Skeletal muscle cell (primary cell): Measurements from ENCODE around the gene RNF207.

Experiments used
- DNase-seq: peaks from one replicate; pipeline ENCODE4 v3.0.0-alpha.2; 2010; ENCODE audit warnings: low read depth
- H3K4me3 ChIP-seq: 2 replicates; pipeline ENCODE4 v1.5.1; 2011; ENCODE audit warnings: low read depth, mild to moderate bottlenecking, control low read depth, low read length, moderate library complexity

Gene RNF207

DNA sequence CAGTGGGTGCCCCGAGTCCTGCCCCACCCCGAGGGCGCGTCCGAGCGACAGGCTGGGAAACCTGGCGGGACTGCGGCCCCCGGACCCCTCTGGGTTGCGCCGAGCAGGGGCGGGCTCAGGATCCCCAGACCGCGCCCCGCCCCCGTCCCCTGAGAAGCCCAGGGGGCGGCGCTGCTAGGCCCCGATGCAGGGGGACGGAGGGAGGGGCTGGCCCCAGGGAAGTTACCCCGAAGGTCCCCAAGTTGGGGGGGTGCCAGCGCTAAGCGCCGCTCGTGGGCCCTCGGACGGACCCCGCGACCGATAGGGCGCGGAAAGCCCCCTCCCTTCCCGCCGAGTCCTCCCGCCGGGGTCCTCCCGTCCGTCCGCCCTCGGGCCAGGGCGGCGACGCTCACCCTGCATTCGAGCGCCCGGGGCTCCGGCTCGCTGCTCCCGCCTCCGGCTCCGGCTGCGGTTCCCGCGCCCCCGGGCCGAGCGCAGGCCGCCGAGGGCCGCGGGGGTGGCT, 54.6 kb downstream of the RNF207 start:
- DNase-seq: no peak
- peak overlapping the region; percentile 72 for H3K4me3 ChIP-seq

DNA sequence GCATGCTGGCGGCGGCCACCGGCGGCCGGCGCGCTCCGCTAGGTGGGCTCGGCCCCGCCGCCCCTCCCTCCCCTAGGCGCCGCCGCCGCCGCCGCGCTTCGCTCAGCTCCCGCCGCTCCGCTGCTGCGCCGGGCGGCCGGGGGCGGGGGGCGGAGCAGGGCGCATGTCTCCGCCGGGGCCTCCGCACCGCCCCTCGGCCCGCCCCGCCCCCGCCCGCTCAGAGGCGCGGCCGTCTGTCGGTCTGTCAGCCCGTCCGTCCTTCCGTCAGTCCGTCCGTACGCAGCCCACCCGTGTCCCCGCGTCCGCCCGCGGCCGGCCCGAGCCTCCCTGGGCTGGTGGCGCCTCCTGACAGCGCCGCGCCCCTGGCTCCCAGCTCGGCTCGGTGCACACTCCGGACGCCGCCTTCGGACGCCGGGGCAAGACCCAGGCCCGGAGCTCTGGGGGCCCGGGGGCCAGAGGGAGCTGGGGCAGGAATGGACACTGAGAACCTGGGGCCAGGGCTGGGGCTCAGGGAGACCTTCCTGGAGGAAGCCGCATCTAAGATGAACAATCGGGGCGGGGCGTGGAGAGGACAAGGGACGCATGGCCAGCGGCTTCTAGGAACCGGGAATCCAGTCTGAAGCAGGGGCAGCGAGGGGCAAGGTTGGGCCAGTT, 55.2 kb downstream of the RNF207 start, which contains the start of gene GPR153:
Gene GPR153 (minus strand): TSS at position 138 of the 654 bp plus-strand sequence. CDS start 6,193 bp downstream, outside the sequence.
- H3K4me3 ChIP-seq: peak within 1 kb of the TSS; percentile 72
- DNase-seq: no peak

DNA sequence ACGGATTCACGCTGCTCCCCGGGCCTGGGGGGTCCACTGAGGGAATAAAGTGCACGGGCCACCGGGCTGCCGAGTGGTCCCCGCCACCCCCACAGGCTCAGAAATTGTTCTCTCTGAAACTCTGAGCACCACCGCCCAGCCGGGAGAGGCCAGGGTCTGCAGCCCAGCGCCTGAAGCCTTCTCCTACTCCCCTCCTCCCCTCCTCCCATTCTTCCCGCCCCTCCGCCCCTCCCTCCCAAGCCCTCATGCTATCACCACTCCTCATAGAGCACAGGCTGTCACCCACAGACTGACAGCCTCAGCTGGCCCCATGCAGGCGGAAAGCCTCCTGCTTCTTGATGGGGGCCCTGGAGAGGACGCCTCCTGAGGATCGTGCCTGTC, 55.7 kb downstream of the RNF207 start:
- DNase-seq: no peak
- H3K4me3 ChIP-seq: peak overlapping the region; percentile 50

DNA sequence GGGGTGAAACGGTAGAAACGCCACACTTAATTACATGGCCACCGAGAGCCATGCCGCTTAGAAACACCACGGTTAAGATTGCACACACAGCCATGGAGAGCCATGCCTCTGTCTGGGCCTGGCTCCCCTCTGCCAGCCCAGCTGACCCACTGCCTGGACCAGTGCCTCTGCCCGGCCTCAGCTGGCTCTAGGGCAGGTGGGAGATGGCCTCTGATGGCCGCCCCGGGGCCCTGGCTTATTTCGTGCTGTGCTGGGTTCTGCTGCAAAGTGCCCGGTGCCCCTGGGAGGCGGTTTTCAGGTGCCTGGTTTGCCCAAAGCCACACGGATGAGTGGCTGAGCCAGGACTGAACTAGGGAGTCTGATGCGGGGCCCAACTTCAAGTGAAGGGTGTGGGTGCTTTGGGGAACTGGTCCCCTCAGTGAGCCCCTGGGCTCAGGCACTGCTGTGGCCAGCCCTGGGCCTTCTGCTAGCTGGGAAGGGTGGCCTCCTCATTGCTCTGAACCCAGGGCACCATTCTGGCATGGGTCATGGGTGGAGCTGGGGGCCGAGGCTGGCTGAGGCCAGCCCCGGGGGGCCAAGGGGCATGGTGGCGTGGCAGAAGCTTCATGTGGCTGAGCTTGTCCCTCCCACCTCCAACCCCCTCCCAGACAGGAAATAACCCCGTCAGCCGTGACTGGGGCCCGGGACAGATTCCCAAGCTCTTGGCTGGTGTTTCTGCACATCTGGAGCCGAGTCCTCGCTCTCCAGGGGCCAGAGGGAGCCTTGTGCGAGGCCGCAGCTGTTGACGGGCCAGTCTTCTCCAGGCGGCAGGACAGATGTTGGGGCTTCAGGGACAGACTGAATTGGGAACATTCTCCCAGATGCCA, 56.9 kb downstream of the RNF207 start:
- H3K4me3 ChIP-seq: no peak overlapping the region
- DNase-seq: no peak

DNA sequence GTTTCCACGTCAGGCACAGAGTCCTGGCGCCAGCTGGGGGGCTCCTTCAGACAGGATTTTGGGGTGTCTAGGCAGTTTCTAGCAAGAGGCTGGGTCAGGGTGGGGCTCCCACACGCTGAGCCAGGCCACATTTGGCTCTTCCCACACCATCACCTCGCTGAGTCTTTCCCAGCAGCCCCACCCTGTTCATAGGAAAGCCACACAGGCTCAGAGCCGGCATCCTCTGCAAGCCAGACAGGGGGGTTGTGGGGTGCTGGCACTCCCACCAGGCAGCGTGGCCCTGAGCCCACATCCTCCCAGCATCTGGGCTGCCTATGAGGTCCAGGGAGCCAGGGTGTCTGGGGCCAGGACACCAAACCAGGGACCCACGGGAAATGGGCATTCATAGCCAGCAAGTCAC, 57.8 kb downstream of the RNF207 start:
- no peak overlapping the region for H3K4me3 ChIP-seq
- no peak for DNase-seq

DNA sequence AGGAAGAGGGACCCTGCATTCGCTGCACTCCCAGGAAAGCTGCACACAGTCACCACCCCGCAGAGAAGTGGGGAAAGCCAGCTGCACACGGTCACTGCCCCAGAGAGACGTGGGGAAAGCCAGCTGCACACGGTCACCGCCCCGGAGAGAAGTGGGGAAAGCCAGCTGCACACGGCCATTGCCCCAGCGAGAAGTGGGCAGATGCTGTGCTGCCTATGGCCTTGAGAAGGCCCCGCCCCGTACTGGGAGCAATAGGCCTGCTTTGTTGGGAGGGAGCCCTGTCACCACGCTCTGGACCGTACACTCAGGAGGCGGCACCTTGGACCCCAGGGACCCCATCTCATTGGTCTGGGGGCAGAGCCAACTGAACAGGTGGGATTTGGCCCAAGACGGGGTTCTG, 59.2 kb downstream of the RNF207 start:
- no peak overlapping the region for H3K4me3 ChIP-seq
- no peak for DNase-seq

DNA sequence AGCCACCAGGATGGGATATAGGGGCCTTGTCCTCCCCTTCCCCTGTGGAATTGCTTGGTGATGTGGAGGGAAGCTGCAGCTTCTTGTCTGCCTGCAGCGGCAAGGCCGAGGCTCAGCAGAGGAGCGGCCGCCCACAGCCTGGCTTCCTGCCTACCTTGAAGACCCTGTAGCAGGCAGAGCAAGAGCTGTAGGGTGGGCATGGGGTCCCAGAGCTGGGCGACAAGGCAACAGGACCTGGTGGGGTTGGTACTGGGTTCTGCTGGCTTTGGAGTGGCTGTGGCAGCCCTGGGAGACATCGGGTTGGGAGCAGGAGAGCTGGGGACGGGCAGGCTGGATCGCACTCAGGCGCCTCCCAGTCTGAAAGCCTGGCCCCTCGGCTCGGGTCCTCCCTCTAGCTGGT, 60.7 kb downstream of the RNF207 start:
- H3K4me3 ChIP-seq: no peak overlapping the region
- no peak for DNase-seq

DNA sequence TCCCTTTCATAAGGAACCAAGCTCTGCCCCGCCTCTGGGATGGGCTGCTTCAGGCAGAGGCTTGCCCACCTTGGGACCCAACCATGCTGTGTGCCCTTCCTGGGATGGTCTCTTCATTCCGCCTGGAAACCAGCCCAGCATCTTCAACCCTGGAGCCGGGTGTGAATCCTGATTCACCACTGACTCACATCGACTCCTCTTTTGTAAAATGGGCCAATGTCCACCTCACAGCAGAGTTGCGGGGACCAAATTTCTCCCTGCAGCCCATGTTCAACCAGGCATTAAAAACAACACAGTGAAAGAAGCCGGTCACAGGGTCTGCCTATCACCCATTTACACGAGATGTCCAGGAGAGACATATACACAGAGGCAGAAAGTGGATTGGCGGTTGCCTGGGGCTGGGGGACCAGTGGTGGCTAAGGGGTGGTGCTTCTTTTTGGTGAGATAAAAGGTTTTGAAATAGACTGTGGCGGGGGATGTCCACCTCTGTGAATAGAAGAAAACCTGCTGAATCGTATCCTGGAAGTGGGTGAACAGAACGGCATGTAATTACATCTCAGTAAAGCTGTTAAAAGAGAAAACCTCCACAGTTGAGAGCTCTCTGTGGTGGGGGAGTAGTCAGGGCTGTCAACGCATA, 61.9 kb downstream of the RNF207 start:
- no peak for DNase-seq
- H3K4me3 ChIP-seq: no peak overlapping the region

DNA sequence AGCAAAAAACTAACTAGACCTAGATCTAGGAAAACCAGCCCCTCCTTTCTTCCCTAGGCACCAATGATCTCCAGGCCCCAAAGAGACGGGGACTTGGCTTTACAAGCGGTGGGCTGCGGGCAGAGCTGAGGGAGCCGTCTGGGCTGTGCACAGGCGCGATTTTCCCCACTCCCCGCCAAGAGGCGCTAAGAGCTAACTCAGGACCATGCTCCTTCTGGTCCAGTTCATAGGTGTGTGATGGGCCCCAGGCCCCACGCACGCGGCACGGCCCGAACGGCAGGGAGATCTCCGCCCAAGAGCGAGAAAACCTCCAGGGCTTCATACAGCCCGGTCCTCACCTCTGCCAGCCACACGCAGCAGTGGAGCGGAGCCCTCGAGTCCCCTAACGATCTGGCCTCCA, 62.5 kb downstream of the RNF207 start:
- DNase-seq: no peak
- H3K4me3 ChIP-seq: no peak overlapping the region

DNA sequence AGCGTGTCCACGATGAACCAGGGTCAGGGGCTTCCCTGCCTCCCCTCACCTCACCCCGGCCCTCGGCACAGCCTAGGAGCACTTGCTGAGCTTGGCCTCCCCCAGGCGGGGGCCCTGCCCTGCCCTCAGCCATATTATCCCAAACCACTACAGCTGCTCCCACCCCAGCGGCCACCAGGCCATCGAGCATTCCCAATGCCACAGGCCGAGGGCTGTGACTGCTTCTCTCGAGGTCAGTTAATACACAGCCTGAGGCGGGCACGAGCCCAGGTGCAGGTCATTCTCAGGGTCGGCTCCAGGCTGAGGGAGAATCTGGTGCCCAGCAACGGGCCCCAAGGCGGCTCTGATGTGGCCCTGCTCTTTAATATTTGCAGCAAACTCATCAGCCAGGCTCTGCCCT, 63.4 kb downstream of the RNF207 start:
- no peak overlapping the region for H3K4me3 ChIP-seq
- DNase-seq: no peak

DNA sequence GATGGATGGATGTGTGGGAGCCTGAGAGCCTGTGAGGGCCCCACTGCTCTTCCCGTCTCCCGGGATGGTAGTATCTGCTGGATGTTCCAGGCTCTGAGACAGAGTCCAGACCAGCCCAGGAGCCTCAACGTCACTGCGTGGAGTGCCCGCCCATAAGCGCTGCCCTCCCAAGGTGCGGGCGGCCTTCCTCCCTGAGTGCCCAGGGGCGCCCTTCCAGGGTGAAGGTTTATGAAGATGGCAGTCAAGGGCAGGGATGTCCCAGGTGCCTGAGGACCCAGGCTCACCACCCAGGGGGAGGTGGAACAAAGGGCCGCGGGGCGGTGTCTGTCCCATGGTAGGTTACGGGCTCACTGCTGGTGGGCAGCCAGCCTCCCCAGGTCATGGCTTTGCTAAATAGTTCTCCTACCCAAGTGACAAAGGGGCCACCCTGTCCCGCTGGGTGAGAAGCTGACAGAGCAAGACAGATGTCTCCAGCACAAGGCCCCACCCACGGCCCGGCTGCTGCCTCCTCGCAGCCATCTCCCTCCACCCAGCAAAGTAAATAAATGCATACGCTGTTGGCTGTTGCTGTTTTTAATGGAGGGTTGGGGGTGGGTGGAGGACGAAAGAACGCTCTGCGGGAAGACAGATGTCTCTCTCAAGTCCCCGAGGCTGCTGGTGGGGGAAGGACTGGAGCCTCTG, 63.9 kb downstream of the RNF207 start:
- DNase-seq: no peak
- H3K4me3 ChIP-seq: no peak overlapping the region

DNA sequence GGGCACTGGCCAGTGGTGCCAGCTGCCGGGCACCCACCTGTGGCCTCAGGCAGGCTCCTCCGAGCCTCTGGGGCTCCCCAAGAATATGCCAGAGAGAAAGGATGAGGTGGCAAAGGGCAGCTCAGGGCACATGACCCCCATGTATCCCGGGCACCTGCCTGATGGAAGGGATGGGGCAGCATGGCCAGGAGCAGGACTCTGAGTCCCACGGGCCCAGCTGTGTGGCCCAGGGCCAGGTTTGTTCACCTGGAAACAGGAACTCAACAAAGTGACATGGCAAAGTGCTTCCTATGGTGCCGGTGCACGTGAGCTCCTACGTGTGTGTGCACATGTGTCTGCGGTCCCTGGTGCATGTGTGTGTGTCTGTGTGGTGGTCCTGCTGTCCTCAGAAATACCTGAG, 64.5 kb downstream of the RNF207 start:
- H3K4me3 ChIP-seq: no peak overlapping the region
- DNase-seq: no peak
